Choroid plexus epithelial cell (primary cell): ENCODE measurements around the gene GALNT11.

Experiments used
- DNase-seq: peaks from one replicate; pipeline ENCODE4 v3.0.0-alpha.2; 2010; ENCODE audit warnings: low read depth
- H3K4me3 ChIP-seq: 2 replicates; pipeline ENCODE4 v1.5.1; 2011; ENCODE audit warnings: low read depth, mild to moderate bottlenecking, control low read depth, low read length, moderate library complexity
- CTCF ChIP-seq: conservative IDR thresholded peaks from 2 replicates; pipeline ENCODE4 v1.5.1; 2011; ENCODE audit warnings: low read depth, mild to moderate bottlenecking, control low read depth, inconsistent platforms, low read length, moderate library complexity

GALNT11 gene

GRCh38 chr7:152122540-152122939, 97.1 kb downstream of the GALNT11 start:
- DNase-seq: no peak
- TF ChIP-seq CTCF: no peak

GRCh38 chr7:152126741-152127140, 101.3 kb downstream of the GALNT11 start:
- DNase-seq: no peak
- no peak overlapping the region for H3K4me3 ChIP-seq
- no peak for TF ChIP-seq CTCF

More at GRCh38 chr7:152122540-152122939, 97.1 kb downstream of the GALNT11 start:
- H3K4me3 ChIP-seq: no peak overlapping the region

GRCh38 chr7:152127229-152127628, 101.8 kb downstream of the GALNT11 start:
- DNase-seq: no peak
- no peak for TF ChIP-seq CTCF
- H3K4me3 ChIP-seq: no peak overlapping the region

GRCh38 chr7:152128252-152128651, 102.8 kb downstream of the GALNT11 start:
- no peak for DNase-seq
- TF ChIP-seq CTCF: no peak
- no peak overlapping the region for H3K4me3 ChIP-seq

GRCh38 chr7:152128741-152129461, 103.4 kb downstream of the GALNT11 start:
- TF ChIP-seq CTCF: no peak
- no peak for DNase-seq
- no peak overlapping the region for H3K4me3 ChIP-seq

- no peak for TF ChIP-seq CTCF
- no peak overlapping the region for H3K4me3 ChIP-seq
- DNase-seq: no peak
These were observed 104.2 kb downstream of the GALNT11 start for GRCh38 chr7:152129682-152130081.

GRCh38 chr7:152130658-152131590, 105.5 kb downstream of the GALNT11 start:
- no peak for TF ChIP-seq CTCF
- DNase-seq: no peak
- H3K4me3 ChIP-seq: no peak overlapping the region
